Effector memory CD4-positive, alpha-beta T cell (primary cell): ENCODE data around the gene MVB12B.

Experiments
- DNase-seq, 3 donors: peaks; one replicate each; pipeline ENCODE4 v3.0.0-alpha.2; 2020
- H3K27ac ChIP-seq: 2 replicates; pipeline ENCODE4 v1.7.0; 2013; ENCODE audit warnings: mild to moderate bottlenecking, low read length, moderate library complexity; ENCODE audit not compliant: insufficient read depth, poor library complexity, severe bottlenecking
- H3K27me3 ChIP-seq: replicated peaks from 2 replicates; pipeline ENCODE4 v1.7.0; 2013; ENCODE audit warnings: mild to moderate bottlenecking, low read length; ENCODE audit not compliant: insufficient read depth, control insufficient read depth, poor library complexity, severe bottlenecking
- H3K36me3 ChIP-seq: 2 replicates; pipeline ENCODE4 v1.7.0; 2013; ENCODE audit warnings: mild to moderate bottlenecking, low read length, moderate library complexity; ENCODE audit not compliant: control insufficient read depth, insufficient read depth
- H3K4me1 ChIP-seq: 2 replicates; pipeline ENCODE4 v1.7.0; 2013; ENCODE audit warnings: low read length, mild to moderate bottlenecking; ENCODE audit not compliant: control insufficient read depth, insufficient read depth, poor library complexity, severe bottlenecking
- H3K4me3 ChIP-seq: 2 replicates; pipeline ENCODE4 v1.7.0; 2013; ENCODE audit warnings: low read length, low read depth, mild to moderate bottlenecking; ENCODE audit not compliant: insufficient read depth, poor library complexity, severe bottlenecking
- H3K9me3 ChIP-seq: 2 replicates; pipeline ENCODE4 v1.7.0; 2013; ENCODE audit warnings: mild to moderate bottlenecking, low read length, moderate library complexity; ENCODE audit not compliant: control insufficient read depth

Gene MVB12B

DNA sequence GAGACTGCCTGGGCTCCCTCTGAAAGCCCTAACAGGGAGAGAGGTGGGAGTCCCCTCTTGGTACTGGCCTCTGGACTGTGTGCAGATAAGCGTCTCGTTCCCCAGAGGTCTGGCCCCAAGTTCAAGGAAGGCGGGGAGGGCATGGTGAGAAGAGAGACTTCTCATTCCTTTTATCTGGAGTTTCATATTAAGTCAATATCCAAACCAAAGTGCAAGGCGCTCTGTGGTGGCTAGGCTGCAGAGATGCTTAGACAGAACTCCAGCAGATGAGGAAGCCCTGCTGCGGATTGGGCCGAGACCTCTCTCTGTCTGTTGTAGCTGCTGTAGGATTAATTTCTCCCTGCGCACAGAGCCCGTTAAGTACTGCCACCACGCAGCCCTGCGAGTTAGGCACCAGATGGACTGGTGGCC lies 16.0 kb downstream of the MVB12B start:
- Histone ChIP-seq H3K4me1 (no peaks in the 10 kb centered on the region), H3K27me3 (no peaks in the 10 kb centered on the region), H3K4me3 (no peak overlapping the region), H3K27ac (no peak overlapping the region), H3K36me3 (no peaks in the 10 kb centered on the region), H3K9me3 (no peaks in the 10 kb centered on the region)
- DNase-seq: no peak

DNA sequence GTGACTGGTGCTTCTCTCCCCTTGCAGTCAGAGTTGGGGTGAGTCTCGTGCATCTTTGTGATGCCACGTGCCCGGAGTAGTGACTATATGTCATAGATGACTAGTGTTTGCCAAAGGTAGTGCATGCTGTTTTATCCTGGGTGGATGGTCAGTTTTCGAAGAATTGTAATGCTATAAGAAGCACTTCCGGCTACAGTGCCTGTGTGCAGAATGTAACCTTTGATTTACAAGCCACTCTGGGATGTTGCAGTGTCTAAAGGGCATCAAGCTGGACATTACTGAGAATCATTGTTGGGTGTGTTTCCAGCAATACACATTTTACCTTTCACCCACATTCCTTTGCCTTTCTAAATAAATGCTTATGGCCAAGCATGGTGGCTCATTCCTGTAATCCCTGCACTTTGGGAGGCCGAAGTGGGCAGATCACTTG lies 16.7 kb downstream of the MVB12B start:
- Histone ChIP-seq H3K4me1 (no peaks in the 10 kb centered on the region), H3K27ac (no peak overlapping the region), H3K36me3 (no peaks in the 10 kb centered on the region), H3K27me3 (no peaks in the 10 kb centered on the region), H3K9me3 (no peaks in the 10 kb centered on the region), H3K4me3 (no peak overlapping the region)
- DNase-seq: no peak

DNA sequence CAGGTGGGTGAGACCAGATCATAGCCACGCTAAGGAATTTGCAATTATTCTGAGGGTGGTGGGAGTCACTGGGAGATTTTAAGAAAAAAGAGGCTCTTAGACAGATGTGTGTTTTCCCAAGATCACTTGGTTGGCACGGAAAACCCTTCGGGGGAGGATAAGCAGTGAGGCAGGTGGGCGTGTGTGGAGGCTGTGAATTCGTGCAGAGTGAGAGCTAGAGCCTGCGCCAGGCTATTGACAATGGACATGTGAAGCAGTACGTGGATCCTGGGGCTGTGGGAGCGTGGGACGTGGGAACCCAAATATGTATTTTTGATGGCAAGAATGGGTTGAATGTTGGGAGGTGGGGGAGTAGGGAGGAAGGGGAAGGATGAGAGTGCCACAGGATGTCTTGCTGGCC lies 19.4 kb downstream of the MVB12B start:
- no peak for DNase-seq
- no peaks in the 10 kb centered on the region for H3K27me3 ChIP-seq
- no peak overlapping the region for H3K27ac ChIP-seq
- no peaks in the 10 kb centered on the region for H3K36me3 ChIP-seq
- no peaks in the 10 kb centered on the region for H3K4me1 ChIP-seq
- H3K9me3 ChIP-seq: no peaks in the 10 kb centered on the region
- no peak overlapping the region for H3K4me3 ChIP-seq

DNA sequence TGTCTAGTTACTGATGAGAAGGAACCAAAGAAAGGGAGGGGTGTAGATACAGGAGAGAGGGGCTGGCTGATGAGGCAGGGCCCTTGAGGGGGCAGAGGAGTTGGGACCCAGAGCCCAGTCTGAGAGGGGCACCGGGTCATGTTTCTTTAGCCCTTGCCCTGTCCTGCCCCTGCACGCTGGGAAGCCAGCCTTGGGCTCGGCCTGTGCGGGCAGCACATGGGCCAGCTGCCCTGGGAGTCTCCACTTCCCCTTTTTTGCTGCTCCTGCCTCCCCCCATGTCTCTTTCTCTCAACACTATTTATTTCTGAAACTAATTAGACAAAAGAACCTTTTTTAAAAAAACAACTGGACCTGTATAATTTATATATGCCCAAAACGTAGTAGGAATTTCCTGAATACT lies 20.5 kb downstream of the MVB12B start:
- Histone ChIP-seq H3K4me1 (no peaks in the 10 kb centered on the region), H3K27me3 (no peaks in the 10 kb centered on the region), H3K9me3 (no peaks in the 10 kb centered on the region), H3K4me3 (no peak overlapping the region), H3K27ac (no peak overlapping the region), H3K36me3 (no peaks in the 10 kb centered on the region)
- no peak for DNase-seq

- Histone ChIP-seq H3K27ac (no peak overlapping the region), H3K4me3 (no peak overlapping the region), H3K27me3 (no peaks in the 10 kb centered on the region), H3K36me3 (no peaks in the 10 kb centered on the region), H3K4me1 (no peaks in the 10 kb centered on the region), H3K9me3 (no peaks in the 10 kb centered on the region)
- DNase-seq: no peak
Measured at GRCh38 chr9:126347911-126348760, 21.5 kb downstream of the MVB12B start.

- H3K36me3 ChIP-seq: no peaks in the 10 kb centered on the region
- H3K27me3 ChIP-seq: no peaks in the 10 kb centered on the region
- no peaks in the 10 kb centered on the region for H3K9me3 ChIP-seq
- no peak overlapping the region for H3K27ac ChIP-seq
- no peaks in the 10 kb centered on the region for H3K4me1 ChIP-seq
- no peak for DNase-seq
- no peak overlapping the region for H3K4me3 ChIP-seq
Measured at GRCh38 chr9:126348911-126349550, 22.4 kb downstream of the MVB12B start.

GRCh38 chr9:126354887-126355770 lies 28.5 kb downstream of the MVB12B start:
- Histone ChIP-seq H3K4me3 (no peak overlapping the region), H3K4me1 (no peaks in the 10 kb centered on the region), H3K27me3 (no peaks in the 10 kb centered on the region), H3K36me3 (no peaks in the 10 kb centered on the region), H3K9me3 (no peaks in the 10 kb centered on the region), H3K27ac (no peak overlapping the region)
- DNase-seq: no peak

DNA sequence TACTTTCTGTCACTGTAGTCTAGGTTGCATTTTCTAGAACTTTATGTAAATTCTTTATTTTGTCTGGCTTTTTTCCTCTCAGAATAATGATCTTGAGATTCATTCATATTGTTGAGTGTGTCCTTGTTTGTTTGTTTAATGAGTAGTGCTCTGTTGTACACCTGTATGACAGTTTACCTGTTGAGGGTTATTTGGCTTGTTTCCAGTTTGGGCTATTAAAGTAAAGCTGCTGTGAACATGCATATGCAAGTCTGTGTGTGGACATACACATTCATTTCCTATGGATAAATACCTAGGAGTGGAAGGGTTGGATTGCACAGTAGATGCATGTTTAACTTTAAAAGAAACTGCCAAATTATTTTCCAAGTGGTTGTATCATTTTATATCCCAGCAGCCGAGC lies 30.4 kb downstream of the MVB12B start:
- peaks cover 7% of the 10 kb centered on the region for H3K9me3 ChIP-seq
- no peaks in the 10 kb centered on the region for H3K4me1 ChIP-seq
- H3K4me3 ChIP-seq: no peak overlapping the region
- no peaks in the 10 kb centered on the region for H3K27me3 ChIP-seq
- H3K36me3 ChIP-seq: no peaks in the 10 kb centered on the region
- H3K27ac ChIP-seq: no peak overlapping the region
- no peak for DNase-seq

GRCh38 chr9:126360073-126360472 lies 33.4 kb downstream of the MVB12B start:
- DNase-seq: no peak
- Histone ChIP-seq H3K4me3 (no peak overlapping the region), H3K9me3 (peaks cover 7% of the 10 kb centered on the region), H3K36me3 (no peaks in the 10 kb centered on the region), H3K27ac (no peak overlapping the region), H3K4me1 (no peaks in the 10 kb centered on the region), H3K27me3 (no peaks in the 10 kb centered on the region)
